C4-2B (cell line): ENCODE data around the gene FHL3.

Experiments
- ZFX ChIP-seq: fragments of 450-650 bp; IDR thresholded peaks from 2 replicates; pipeline ENCODE4 v1.6.1; 2017
- TF ChIP-seq, protein P1 (sequence below): fragments of 450-650 bp; conservative IDR thresholded peaks from 2 replicates; pipeline ENCODE4 v1.5.1; 2017; ENCODE audit warnings: mild to moderate bottlenecking

DNA sequence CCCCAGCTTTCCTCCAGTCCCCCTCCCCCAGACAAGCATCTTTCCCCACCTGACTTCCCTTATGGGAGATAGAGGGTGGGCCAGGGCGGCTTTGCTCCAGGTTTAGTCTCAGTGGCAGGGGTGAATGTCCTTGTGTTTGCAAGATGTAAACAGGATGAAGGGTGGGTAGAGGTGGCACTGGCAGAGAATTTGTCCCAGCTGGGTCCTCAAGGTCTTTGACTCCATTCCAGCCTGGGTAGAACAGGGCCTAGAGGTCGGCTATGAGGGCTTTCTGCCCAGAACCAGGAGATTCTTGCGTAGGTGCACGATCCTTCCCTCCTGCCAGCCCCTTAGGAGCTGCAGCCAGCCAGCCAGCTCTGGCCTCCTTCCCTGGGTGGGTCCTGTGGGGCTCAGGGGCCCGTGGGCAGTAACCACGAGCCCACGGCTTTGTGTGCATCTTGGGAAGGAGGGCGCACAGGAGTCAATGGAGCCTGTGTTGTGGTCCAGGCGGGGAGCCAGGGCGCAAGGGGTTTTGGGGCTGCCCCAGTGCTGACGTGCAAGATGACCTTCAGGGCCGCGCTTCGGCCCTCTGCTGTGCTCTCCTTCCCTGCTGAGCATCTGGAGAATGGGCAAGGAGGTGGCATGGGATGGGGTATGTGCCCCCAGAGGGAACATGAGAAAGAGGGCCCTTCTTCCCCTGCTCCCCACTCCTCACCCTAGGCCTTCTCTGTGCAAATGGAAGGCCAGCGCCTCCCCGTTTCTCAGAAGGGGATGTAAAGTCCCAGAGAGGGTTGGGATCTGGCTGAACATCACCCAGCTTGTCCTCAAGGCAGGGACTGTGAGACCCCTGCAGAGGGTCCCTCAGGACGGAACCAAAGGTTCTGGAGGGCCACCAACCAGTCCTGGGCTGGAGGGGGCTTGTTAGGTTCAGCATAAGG is 25.5 kb upstream of the FHL3 start:
- TF ChIP-seq, protein P1, sequence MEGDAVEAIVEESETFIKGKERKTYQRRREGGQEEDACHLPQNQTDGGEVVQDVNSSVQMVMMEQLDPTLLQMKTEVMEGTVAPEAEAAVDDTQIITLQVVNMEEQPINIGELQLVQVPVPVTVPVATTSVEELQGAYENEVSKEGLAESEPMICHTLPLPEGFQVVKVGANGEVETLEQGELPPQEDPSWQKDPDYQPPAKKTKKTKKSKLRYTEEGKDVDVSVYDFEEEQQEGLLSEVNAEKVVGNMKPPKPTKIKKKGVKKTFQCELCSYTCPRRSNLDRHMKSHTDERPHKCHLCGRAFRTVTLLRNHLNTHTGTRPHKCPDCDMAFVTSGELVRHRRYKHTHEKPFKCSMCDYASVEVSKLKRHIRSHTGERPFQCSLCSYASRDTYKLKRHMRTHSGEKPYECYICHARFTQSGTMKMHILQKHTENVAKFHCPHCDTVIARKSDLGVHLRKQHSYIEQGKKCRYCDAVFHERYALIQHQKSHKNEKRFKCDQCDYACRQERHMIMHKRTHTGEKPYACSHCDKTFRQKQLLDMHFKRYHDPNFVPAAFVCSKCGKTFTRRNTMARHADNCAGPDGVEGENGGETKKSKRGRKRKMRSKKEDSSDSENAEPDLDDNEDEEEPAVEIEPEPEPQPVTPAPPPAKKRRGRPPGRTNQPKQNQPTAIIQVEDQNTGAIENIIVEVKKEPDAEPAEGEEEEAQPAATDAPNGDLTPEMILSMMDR: no peak
- no peak for TF ChIP-seq ZFX
